Testis (tissue), 2 donors: ENCODE measurements around the gene TIPARP.

Experiments used
- CTCF ChIP-seq, 3 experiments: fragments of 450-650 bp in 2 of 3; fragments of 200-600 bp in 1 of 3; sonication (generic) in 1 of 3; IDR thresholded peaks; one replicate each; pipeline ENCODE4 v1.5.1; 2016 to 2019; ENCODE audit warnings: antibody characterized with exemption in 3 of 3, mild to moderate bottlenecking in 2 of 3, moderate library complexity in 1 of 3
- POLR2A ChIP-seq: fragments of 450-650 bp; IDR thresholded peaks from one replicate; pipeline ENCODE4 v1.6.1; 2017; ENCODE audit warnings: antibody characterized with exemption, mild to moderate bottlenecking, moderate library complexity

DNA sequence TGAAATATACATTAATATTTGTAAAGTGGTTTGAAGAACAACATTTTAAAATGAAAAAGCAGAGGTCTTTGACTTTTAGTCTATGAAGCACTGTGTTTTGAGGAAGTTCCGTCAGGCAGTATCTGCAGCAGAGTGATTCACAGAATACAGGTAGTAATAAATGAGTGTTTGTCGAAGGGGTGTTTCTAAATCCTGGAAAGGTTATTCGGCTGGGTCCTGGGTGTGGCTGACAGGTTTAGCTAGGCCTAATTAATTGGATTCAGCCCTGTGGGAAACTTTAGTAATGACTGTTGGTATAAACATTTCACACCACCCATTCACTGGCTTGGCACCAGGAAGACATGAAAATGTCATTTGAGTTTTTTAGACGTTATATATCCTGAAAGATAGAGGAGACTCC is 51.3 kb downstream of the TIPARP start:
- no peak for TF ChIP-seq CTCF (IDR thresholded peaks at IDR 0.05)
- TF ChIP-seq POLR2A = no peak
